ENCODE data around the gene SS18L1. TPM values are rescaled to one million over a fixed set of nuclear protein-coding genes. Genes with fewer than 3 reads are reported as not detected.

The SS18L1 gene
- total RNA-seq: 10 to 100 TPM in 2 of 4 donors, 1 to 10 TPM in 1, under 1 TPM in 1; 0.51 to 21.7 (median 12.8) TPM

DNA sequence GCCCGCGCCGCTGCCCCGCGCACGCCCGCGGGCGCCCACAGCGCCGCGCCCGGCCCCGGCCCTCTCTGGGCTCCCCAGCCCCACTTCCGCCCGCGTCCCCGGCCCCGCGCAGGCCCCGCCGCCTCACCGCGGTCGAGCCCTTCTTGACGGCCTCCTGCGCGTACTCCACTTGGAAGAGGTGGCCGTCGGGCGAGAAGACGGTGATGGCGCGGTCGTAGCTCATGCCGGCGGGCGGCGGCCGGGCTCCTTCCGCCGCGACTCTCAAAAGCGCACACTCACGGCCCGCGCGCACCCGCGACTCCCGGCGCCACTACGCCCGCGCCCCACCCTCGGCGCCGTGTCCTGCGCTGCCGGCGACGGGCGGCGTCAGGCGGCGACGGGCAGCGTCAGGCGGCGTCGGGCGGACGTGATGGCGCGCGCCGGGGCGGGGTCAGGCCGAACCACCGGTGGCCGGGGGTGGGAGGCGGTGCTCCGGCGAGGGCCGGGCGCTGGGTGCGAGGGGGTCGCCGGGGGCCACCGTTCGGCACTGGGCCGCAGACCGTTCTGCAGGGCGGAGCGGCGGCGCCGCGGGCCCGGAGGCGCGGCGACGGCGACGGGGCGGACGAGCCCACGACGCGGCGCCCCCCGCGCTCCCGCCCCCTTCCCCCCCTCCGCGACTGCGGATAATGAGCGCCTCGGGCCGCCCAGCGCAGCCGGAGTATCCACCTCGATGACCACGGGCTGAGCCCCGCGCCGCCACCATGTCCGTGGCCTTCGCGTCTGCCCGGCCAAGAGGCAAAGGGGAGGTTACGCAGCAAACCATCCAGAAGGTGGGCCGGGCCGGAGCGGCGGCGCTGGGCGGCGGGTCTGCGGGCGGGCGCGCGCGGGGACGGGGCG, at the start of gene SS18L1, which contains the start of gene PSMA7:
TSS of gene SS18L1 (plus strand) at position 689 of the 876 bp plus-strand sequence. CDS start at position 741, 52 bp downstream.
TSS of gene PSMA7 (minus strand) at position 314 of the 876 bp plus-strand sequence. CDS start at position 223, 91 bp downstream.
- Histone ChIP-seq H3K4me3 (peak within 1 kb of the TSS; percentile 44 to 90), H3K36me3 (no peaks in the 10 kb centered on the region), H3K27ac (peak within 1 kb of the TSS; percentile 94 to 99), H3K4me1 (peaks cover 0 to 21% of the 10 kb centered on the region in 2 donors), H3K27me3 (no peaks in the 10 kb centered on the region), H3K9me3 (no peaks in the 10 kb centered on the region)
- TF ChIP-seq, protein P1, sequence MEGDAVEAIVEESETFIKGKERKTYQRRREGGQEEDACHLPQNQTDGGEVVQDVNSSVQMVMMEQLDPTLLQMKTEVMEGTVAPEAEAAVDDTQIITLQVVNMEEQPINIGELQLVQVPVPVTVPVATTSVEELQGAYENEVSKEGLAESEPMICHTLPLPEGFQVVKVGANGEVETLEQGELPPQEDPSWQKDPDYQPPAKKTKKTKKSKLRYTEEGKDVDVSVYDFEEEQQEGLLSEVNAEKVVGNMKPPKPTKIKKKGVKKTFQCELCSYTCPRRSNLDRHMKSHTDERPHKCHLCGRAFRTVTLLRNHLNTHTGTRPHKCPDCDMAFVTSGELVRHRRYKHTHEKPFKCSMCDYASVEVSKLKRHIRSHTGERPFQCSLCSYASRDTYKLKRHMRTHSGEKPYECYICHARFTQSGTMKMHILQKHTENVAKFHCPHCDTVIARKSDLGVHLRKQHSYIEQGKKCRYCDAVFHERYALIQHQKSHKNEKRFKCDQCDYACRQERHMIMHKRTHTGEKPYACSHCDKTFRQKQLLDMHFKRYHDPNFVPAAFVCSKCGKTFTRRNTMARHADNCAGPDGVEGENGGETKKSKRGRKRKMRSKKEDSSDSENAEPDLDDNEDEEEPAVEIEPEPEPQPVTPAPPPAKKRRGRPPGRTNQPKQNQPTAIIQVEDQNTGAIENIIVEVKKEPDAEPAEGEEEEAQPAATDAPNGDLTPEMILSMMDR (IDR thresholded peaks at IDR 0.05): peak in 2 of 4 experiments; percentile 2 to 9
- peak; percentile 86 to 94 for TF ChIP-seq POLR2A (IDR thresholded peaks at IDR 0.05)
- peak; percentile 78 to 83 for DNase-seq
- intact Hi-C loops (cut with DNase I; ENCODE audit: low total_unique reads): no loop called here

- Histone ChIP-seq H3K4me1 (no peaks in the 10 kb centered on the region), H3K36me3 (no peaks in the 10 kb centered on the region), H3K4me3 (no peak overlapping the region), H3K9me3 (no peaks in the 10 kb centered on the region), H3K27me3 (no peaks in the 10 kb centered on the region), H3K27ac (no peak overlapping the region)
- intact Hi-C loops (cut with DNase I; ENCODE audit: low total_unique reads): no loop called here
- TF ChIP-seq, protein P1 (IDR thresholded peaks at IDR 0.05): no peak
- no peak for TF ChIP-seq POLR2A (IDR thresholded peaks at IDR 0.05)
- no peak for DNase-seq
Observed at GRCh38 chr20:62096421-62097380, 46.9 kb upstream of the SS18L1 start.

DNA sequence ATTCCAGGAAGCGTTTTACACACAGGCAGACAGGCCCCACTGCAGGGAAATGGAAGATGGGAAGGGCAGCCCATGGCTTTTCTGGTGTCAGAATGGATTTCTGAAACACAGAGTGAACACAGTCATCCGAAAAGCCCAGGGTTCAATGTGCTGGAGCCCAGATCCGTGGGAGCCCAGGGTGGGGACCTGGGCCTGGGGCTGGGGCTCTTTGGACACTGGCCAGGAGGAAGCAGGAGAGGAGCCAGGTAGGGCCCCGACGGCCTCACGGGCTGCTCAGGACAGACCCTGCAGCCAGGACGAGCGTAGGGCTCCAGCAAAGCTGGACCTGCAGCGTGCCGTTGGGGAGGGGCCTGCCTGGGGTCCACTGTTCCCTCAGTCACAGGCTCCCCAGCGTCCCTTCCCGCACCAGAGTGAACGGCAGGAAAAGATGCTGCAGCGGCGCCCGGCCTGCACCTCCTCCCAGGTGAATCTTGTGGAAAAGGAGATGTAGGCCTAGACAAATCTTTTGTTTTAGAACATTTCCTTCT, 45.6 kb upstream of the SS18L1 start:
- Histone ChIP-seq H3K27ac (no peak overlapping the region), H3K36me3 (no peaks in the 10 kb centered on the region), H3K9me3 (no peaks in the 10 kb centered on the region), H3K4me3 (no peak overlapping the region), H3K4me1 (no peaks in the 10 kb centered on the region), H3K27me3 (no peaks in the 10 kb centered on the region)
- DNase-seq: no peak
- intact Hi-C loops (cut with DNase I; ENCODE audit: low total_unique reads): no loop called here
- TF ChIP-seq, protein P1 (IDR thresholded peaks at IDR 0.05): no peak
- TF ChIP-seq POLR2A (IDR thresholded peaks at IDR 0.05): no peak

GRCh38 chr20:62101078-62101477, 42.5 kb upstream of the SS18L1 start:
- Histone ChIP-seq H3K27ac (no peak overlapping the region), H3K36me3 (no peaks in the 10 kb centered on the region), H3K4me1 (peaks cover 0 to 3% of the 10 kb centered on the region in 2 donors), H3K9me3 (no peaks in the 10 kb centered on the region), H3K4me3 (no peak overlapping the region), H3K27me3 (no peaks in the 10 kb centered on the region)
- DNase-seq: no peak
- intact Hi-C loops (cut with DNase I; ENCODE audit: low total_unique reads): no loop called here
- TF ChIP-seq, protein P1 (IDR thresholded peaks at IDR 0.05): no peak

All from uterus (tissue), 4 donors.